ENCODE measurements around the gene MACC1. TPM values are rescaled to one million over a fixed set of nuclear protein-coding genes. Genes with fewer than 3 reads are reported as not detected.

MACC1 gene
- polyA plus RNA-seq, 1 donor (not counting 4 experiments of a cell fraction or from before 2014, with no cell fraction given) = 16.4 TPM

DNA sequence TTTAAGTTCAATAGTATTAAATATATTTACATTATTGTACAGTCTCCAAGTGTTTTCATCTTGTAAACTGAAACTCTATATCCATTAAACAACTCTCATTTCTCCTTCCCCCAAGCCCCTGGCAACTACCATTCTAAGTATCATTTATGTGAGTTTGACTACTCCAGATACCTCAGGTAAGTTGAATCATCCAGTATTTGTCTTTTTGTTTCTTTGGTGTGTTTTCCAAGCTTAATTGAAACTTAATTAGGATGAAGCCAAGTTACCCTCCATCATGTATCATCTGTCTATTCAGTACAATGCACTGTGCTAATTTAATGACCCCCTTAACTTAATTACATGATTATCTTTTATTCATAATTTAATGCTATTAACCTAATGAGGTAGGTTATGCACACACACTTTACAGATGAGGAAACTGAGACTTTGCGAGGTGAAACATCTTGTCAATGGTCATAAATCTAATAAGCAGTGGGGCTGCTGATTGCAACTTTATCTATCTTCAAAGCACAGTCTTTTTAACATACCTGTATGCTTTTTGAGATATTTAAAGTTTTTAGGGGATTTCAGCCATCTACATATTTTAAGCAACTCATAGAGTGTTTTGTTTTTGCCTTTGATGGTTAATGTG is 663 bp downstream of the MACC1 start:
- no peak for FAIRE-seq
- Histone ChIP-seq H3K9me1 (ENCODE audit: control insufficient read depth, extremely low read depth, insufficient read depth, low read length) (no peaks in the 10 kb centered on the region), H3K4me2 (ENCODE audit: control insufficient read depth, extremely low read depth, insufficient read depth, low read depth, low read length) (peak overlapping the region; percentile 86), H3K4me1 (ENCODE audit: control insufficient read depth, extremely low read depth, insufficient read depth, low read length) (peaks cover 29% of the 10 kb centered on the region), H3K79me2 (ENCODE audit: control insufficient read depth, insufficient read depth, low read length) (peaks cover 45% of the 10 kb centered on the region), H3K27ac (ENCODE audit: control insufficient read depth, insufficient read depth, low read length) (peak overlapping the region; percentile 97), H3K4me3 (ENCODE audit: control insufficient read depth in 2 of 3, extremely low read depth in 1 of 3, insufficient read depth in 2 of 3, low read depth in 1 of 3, low read length in 3 of 3) (peak overlapping the region; percentile 50 to 84 (median 71)), H3K36me3 (ENCODE audit: control insufficient read depth in 2 of 2, extremely low read depth in 1 of 2, insufficient read depth in 2 of 2, low read length in 2 of 2) (no peaks in the 10 kb centered on the region), H3K9me3 (ENCODE audit: control insufficient read depth, low read depth, low read length) (no peaks in the 10 kb centered on the region), H3K27me3 (ENCODE audit: control insufficient read depth, extremely low read depth, insufficient read depth, low read length) (no peaks in the 10 kb centered on the region), H3K9ac (ENCODE audit: control insufficient read depth, extremely low read depth, insufficient read depth, low read length) (peak overlapping the region; percentile 83), H2AFZ (ENCODE audit: control insufficient read depth, low read length) (no peak overlapping the region), H4K20me1 (ENCODE audit: control insufficient read depth, extremely low read depth, insufficient read depth, low read length) (no peaks in the 10 kb centered on the region)
- TF ChIP-seq EZH2 (IDR thresholded peaks at IDR 0.05; ENCODE audit: low read length) = no peak
- TF ChIP-seq, protein P1, sequence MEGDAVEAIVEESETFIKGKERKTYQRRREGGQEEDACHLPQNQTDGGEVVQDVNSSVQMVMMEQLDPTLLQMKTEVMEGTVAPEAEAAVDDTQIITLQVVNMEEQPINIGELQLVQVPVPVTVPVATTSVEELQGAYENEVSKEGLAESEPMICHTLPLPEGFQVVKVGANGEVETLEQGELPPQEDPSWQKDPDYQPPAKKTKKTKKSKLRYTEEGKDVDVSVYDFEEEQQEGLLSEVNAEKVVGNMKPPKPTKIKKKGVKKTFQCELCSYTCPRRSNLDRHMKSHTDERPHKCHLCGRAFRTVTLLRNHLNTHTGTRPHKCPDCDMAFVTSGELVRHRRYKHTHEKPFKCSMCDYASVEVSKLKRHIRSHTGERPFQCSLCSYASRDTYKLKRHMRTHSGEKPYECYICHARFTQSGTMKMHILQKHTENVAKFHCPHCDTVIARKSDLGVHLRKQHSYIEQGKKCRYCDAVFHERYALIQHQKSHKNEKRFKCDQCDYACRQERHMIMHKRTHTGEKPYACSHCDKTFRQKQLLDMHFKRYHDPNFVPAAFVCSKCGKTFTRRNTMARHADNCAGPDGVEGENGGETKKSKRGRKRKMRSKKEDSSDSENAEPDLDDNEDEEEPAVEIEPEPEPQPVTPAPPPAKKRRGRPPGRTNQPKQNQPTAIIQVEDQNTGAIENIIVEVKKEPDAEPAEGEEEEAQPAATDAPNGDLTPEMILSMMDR (optimal IDR thresholded peaks at IDR 0.05 in 1 of 3, IDR thresholded peaks at IDR 0.05 in 1 of 3, conservative IDR thresholded peaks at IDR 0.05 in 1 of 3; ENCODE audit: extremely low read depth in 1 of 3, insufficient read depth in 2 of 3, low read length in 3 of 3) = no peak
- DNase-seq (ENCODE audit: low read depth, low spot score) = no peak
- dilution Hi-C loops (cut with MboI; ENCODE audit: extremely low pct_ligation_motif_present, low sequenced_read_pairs) = no loop called here

DNA sequence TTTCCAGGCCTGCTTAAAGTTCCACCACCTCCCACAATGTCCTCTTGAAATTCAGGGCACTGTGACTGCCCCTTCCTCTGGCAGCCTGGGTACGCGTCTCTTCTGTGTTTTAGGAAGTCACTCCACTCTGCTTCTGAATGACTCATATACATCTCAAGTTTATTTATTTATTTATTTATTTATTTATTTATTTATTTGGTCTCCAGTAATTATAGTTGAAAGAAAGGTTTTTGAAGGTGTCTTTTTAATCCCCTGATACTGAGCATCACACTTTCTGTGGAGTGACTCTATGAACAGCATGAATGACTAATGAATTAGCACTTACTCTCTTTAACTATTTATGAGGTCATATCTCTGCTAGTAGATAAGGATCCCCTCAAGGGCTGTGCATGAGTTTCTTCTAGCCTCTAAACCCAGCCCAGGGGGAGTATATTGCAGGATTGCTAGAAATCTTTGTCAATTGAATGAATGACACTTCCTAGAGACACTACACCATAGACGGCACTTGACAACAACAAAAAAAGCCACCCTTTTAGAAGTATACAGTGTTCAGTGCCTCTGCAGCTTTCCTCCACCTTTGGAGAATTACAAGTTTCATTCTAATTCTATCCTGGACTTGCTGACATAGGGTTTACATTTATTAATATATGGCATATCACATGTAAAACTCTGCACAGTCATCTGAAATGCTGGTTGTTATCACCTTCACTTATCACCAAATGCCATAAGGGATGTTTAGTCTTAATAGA is 2.1 kb downstream of the MACC1 start:
- H3K9me1 ChIP-seq (ENCODE audit: control insufficient read depth, extremely low read depth, insufficient read depth, low read length) = no peaks in the 10 kb centered on the region
- FAIRE-seq = peak; percentile 5
- H3K9ac ChIP-seq (ENCODE audit: control insufficient read depth, extremely low read depth, insufficient read depth, low read length) = peak overlapping the region; percentile 26
- no peak for DNase-seq (ENCODE audit: low read depth, low spot score)
- H3K4me3 ChIP-seq (ENCODE audit: control insufficient read depth in 2 of 3, extremely low read depth in 1 of 3, insufficient read depth in 2 of 3, low read depth in 1 of 3, low read length in 3 of 3) = peak overlapping the region; percentile 2 to 84 (median 50)
- peak overlapping the region; percentile 86 for H3K4me2 ChIP-seq (ENCODE audit: control insufficient read depth, extremely low read depth, insufficient read depth, low read depth, low read length)
- H3K9me3 ChIP-seq (ENCODE audit: control insufficient read depth, low read depth, low read length) = no peaks in the 10 kb centered on the region
- H3K27ac ChIP-seq (ENCODE audit: control insufficient read depth, insufficient read depth, low read length) = peak overlapping the region; percentile 97
- no peaks in the 10 kb centered on the region for H3K27me3 ChIP-seq (ENCODE audit: control insufficient read depth, extremely low read depth, insufficient read depth, low read length)
- no peak overlapping the region for H2AFZ ChIP-seq (ENCODE audit: control insufficient read depth, low read length)
- TF ChIP-seq EZH2 (IDR thresholded peaks at IDR 0.05; ENCODE audit: low read length) = no peak
- TF ChIP-seq, protein P1 (optimal IDR thresholded peaks at IDR 0.05 in 1 of 3, IDR thresholded peaks at IDR 0.05 in 1 of 3, conservative IDR thresholded peaks at IDR 0.05 in 1 of 3; ENCODE audit: extremely low read depth in 1 of 3, insufficient read depth in 2 of 3, low read length in 3 of 3) = no peak
- H4K20me1 ChIP-seq (ENCODE audit: control insufficient read depth, extremely low read depth, insufficient read depth, low read length) = no peaks in the 10 kb centered on the region
- peaks cover 58% of the 10 kb centered on the region for H3K79me2 ChIP-seq (ENCODE audit: control insufficient read depth, insufficient read depth, low read length)
- dilution Hi-C loops (cut with MboI; ENCODE audit: extremely low pct_ligation_motif_present, low sequenced_read_pairs) = no loop called here
- H3K36me3 ChIP-seq (ENCODE audit: control insufficient read depth in 2 of 2, extremely low read depth in 1 of 2, insufficient read depth in 2 of 2, low read length in 2 of 2) = no peaks in the 10 kb centered on the region
- H3K4me1 ChIP-seq (ENCODE audit: control insufficient read depth, extremely low read depth, insufficient read depth, low read length) = peaks cover 29% of the 10 kb centered on the region

Data from keratinocyte (primary cell).